ENCODE measurements around the gene DLG2. TPM values are rescaled to one million over a fixed set of nuclear protein-coding genes. Genes with fewer than 3 reads are reported as not detected.
A peak's percentile ranks its signal among the peaks of the same experiment; 100 is the strongest.

Gene DLG2
- total RNA-seq, 1 donor from 2014 or later = 7.2 TPM

- H3K4me3 ChIP-seq = no peak overlapping the region
- H3K27me3 ChIP-seq (ENCODE audit: low read depth) = no peaks in the 10 kb centered on the region
These were observed 1486.6 kb downstream of the DLG2 start for GRCh38 chr11:84140386-84141169.

GRCh38 chr11:84137960-84138359 lies 1489.2 kb downstream of the DLG2 start:
- H3K4me1 ChIP-seq = no peaks in the 10 kb centered on the region
- H3K27ac ChIP-seq = no peak overlapping the region
- no peaks in the 10 kb centered on the region for H3K9me3 ChIP-seq
- H3K4me3 ChIP-seq = no peak overlapping the region
- no peak for TF ChIP-seq CTCF (IDR thresholded peaks at IDR 0.05)
- H3K27me3 ChIP-seq (ENCODE audit: low read depth) = no peaks in the 10 kb centered on the region
- intact Hi-C loops (cut with DNase I) = no loop called here
- no peaks in the 10 kb centered on the region for H3K36me3 ChIP-seq
- ATAC-seq (no peak), DNase-seq (no peak)

More at GRCh38 chr11:84140386-84141169, 1486.6 kb downstream of the DLG2 start:
- Histone ChIP-seq H3K4me1 (no peaks in the 10 kb centered on the region), H3K36me3 (no peaks in the 10 kb centered on the region), H3K9me3 (no peaks in the 10 kb centered on the region), H3K27ac (no peak overlapping the region)
- DNase-seq (no peak), ATAC-seq (no peak)
- intact Hi-C loops (cut with DNase I) = no loop called here
- TF ChIP-seq CTCF (IDR thresholded peaks at IDR 0.05) = no peak

- intact Hi-C loops (cut with DNase I) = no loop called here
- H3K36me3 ChIP-seq = no peaks in the 10 kb centered on the region
- no peak overlapping the region for H3K27ac ChIP-seq
- ATAC-seq = no peak
- H3K4me1 ChIP-seq = no peaks in the 10 kb centered on the region
- no peak for DNase-seq
- H3K9me3 ChIP-seq = no peaks in the 10 kb centered on the region
- H3K4me3 ChIP-seq = no peak overlapping the region
- no peaks in the 10 kb centered on the region for H3K27me3 ChIP-seq (ENCODE audit: low read depth)
- TF ChIP-seq CTCF (IDR thresholded peaks at IDR 0.05) = no peak
These were observed 1489.6 kb downstream of the DLG2 start for GRCh38 chr11:84137505-84137904.

GRCh38 chr11:84136926-84137325 lies 1490.2 kb downstream of the DLG2 start:
- Histone ChIP-seq H3K4me3 (no peak overlapping the region), H3K27me3 (ENCODE audit: low read depth) (no peaks in the 10 kb centered on the region), H3K9me3 (no peaks in the 10 kb centered on the region), H3K27ac (no peak overlapping the region), H3K36me3 (no peaks in the 10 kb centered on the region), H3K4me1 (no peaks in the 10 kb centered on the region)
- ATAC-seq = no peak
- intact Hi-C loops (cut with DNase I) = no loop called here
- TF ChIP-seq CTCF (IDR thresholded peaks at IDR 0.05) = no peak
- DNase-seq = no peak

- Histone ChIP-seq H3K9me3 (no peaks in the 10 kb centered on the region), H3K4me1 (no peaks in the 10 kb centered on the region), H3K27me3 (ENCODE audit: low read depth) (no peaks in the 10 kb centered on the region), H3K27ac (no peak overlapping the region), H3K36me3 (no peaks in the 10 kb centered on the region), H3K4me3 (no peak overlapping the region)
- DNase-seq = no peak
- TF ChIP-seq CTCF (IDR thresholded peaks at IDR 0.05) = no peak
- ATAC-seq = peak; percentile 41 to 62
- intact Hi-C loops (cut with DNase I) = no loop called here
These were observed 1496.3 kb downstream of the DLG2 start for GRCh38 chr11:84130646-84131427.
